Neural progenitor cell (in vitro differentiated cells): Measurements from ENCODE around the gene KLHL6.

Source experiments
- EZH2 ChIP-seq: fragments of 200-600 bp; sonication (generic); IDR thresholded peaks from 2 replicates; pipeline ENCODE4 v1.6.1; 2017; ENCODE audit warnings: antibody characterized with exemption, mild to moderate bottlenecking, moderate library complexity
- EZH2phosphoT487 ChIP-seq: fragments of 200-600 bp; sonication (generic); IDR thresholded peaks from 2 replicates; pipeline ENCODE4 v1.6.1; 2017; ENCODE audit warnings: antibody characterized with exemption
- TF ChIP-seq, protein P1 (sequence below): fragments of 200-600 bp; sonication (generic); IDR thresholded peaks from 2 replicates; pipeline ENCODE4 v1.5.1; 2017; ENCODE audit warnings: antibody characterized with exemption, mild to moderate bottlenecking

DNA sequence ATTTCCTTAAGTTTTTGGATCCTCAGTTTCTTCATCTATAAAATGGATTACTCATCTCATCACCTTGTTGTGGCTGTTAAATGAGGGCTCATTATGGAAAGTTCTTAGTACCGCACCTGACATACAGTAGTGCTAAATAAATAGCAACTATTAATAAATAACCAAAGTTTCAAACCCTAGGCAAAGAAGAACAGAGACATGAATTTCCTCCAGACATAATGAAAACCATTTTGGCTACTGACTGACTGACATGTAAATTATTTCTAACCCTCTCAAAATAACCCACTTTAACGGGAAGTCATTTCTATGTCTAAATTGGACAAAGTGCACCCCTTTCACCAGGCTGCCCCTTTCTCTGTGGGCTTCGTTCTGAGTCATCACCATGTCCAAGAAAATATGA is 17.4 kb upstream of the KLHL6 start:
- TF ChIP-seq, protein P1, sequence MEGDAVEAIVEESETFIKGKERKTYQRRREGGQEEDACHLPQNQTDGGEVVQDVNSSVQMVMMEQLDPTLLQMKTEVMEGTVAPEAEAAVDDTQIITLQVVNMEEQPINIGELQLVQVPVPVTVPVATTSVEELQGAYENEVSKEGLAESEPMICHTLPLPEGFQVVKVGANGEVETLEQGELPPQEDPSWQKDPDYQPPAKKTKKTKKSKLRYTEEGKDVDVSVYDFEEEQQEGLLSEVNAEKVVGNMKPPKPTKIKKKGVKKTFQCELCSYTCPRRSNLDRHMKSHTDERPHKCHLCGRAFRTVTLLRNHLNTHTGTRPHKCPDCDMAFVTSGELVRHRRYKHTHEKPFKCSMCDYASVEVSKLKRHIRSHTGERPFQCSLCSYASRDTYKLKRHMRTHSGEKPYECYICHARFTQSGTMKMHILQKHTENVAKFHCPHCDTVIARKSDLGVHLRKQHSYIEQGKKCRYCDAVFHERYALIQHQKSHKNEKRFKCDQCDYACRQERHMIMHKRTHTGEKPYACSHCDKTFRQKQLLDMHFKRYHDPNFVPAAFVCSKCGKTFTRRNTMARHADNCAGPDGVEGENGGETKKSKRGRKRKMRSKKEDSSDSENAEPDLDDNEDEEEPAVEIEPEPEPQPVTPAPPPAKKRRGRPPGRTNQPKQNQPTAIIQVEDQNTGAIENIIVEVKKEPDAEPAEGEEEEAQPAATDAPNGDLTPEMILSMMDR = no peak
- no peak for TF ChIP-seq EZH2
- TF ChIP-seq EZH2phosphoT487 = no peak
